Measurements from ENCODE around the gene RBCK1. TPM values are rescaled to one million over a fixed set of nuclear protein-coding genes. Genes with fewer than 3 reads are reported as not detected.

The RBCK1 gene
- total and polyA plus RNA-seq, 2 of the 4 experiments (the other 2 are of a cell fraction), result 29.9 to 84.2 TPM

DNA sequence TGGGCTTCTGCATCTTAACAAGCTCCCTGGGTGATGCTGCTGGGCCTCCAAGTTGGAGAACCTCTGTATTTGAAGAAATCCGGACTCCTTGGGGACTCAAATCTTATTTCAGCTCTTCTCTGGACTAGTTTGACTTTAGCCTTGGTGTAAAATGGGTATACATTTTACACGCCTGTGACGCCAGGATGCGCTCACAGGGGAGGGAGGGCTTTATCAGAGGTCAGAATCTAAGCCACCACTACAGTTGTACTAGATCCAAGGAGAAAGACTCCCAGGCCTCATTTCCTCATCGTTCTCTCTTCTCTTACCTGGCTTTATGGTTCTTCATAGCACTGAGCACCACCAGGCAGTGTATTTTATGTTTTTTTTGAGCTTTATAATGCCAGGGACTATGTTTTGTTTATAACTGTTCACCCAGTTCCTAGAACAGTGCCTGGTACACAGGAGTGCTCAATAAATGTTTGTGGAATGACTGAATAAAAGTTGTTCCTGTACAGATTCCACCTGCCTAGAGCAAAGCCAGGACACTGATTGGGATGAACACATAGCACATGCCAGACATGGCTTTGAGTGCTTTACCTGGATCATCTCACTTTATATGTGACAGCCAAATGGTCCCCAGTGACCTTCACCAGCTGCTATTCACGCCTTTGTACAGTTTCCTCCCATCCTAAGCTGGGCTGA is 5.1 kb upstream of the RBCK1 start:
- Histone ChIP-seq H2BK120ac (ENCODE audit: low read depth, low read length) (peak overlapping the region; percentile 76), H3K23ac (ENCODE audit: low read depth, low read length) (no peak overlapping the region), H2AFZ (replicated peaks; ENCODE audit: low read length, poor library complexity) (no peak overlapping the region), H2AK5ac (ENCODE audit: low read depth, low read length) (no peak overlapping the region; the same call in 1 of the 2 replicates), H3K18ac (ENCODE audit: low read depth, low read length) (no peak overlapping the region), H3K4me3 (ENCODE audit: insufficient read depth, low read depth, low read length) (no peak overlapping the region), H3K9me3 (ENCODE audit: control insufficient read depth, insufficient read depth, low read length) (0 out of 2 replicates have a peak, but pooled peaks cover 3% of the 10 kb centered on the region), H3K4me2 (ENCODE audit: low read depth, low read length) (no peak overlapping the region), H4K20me1 (ENCODE audit: insufficient read depth, low read length) (no peaks in the 10 kb centered on the region), H3K56ac (ENCODE audit: extremely low read depth, insufficient read depth, low read length) (no peak overlapping the region), H3K9ac (ENCODE audit: low read depth, low read length) (no peak overlapping the region), H3K27ac (ENCODE audit: insufficient read depth, low read length) (no peak overlapping the region), H3K14ac (replicated peaks; ENCODE audit: low read depth, low read length) (no peak overlapping the region), H4K5ac (ENCODE audit: low read depth, low read length) (no peak overlapping the region), H3K27me3 (ENCODE audit: control insufficient read depth, insufficient read depth, low read length) (no peaks in the 10 kb centered on the region), H4K91ac (ENCODE audit: insufficient read depth, low read depth, low read length) (peak overlapping the region; percentile 45; the same call in 1 of the 2 replicates), H2BK5ac (ENCODE audit: low read depth, low read length, poor library complexity, severe bottlenecking) (no peak overlapping the region), H3K36me3 (ENCODE audit: control insufficient read depth, insufficient read depth, low read length) (peaks cover 4% of the 10 kb centered on the region), H4K8ac (ENCODE audit: low read depth in 2 of 2, low read length in 2 of 2) (no peak overlapping the region; a peak in 1 of 4 replicates), H2AK9ac (replicated peaks; ENCODE audit: low read depth, low read length, poor library complexity) (no peak overlapping the region), H2BK20ac (ENCODE audit: low read depth, low read length) (peak overlapping the region; percentile 52; the same call in 1 of the 2 replicates), H3K4ac (ENCODE audit: low read depth, low read length) (no peak overlapping the region), H3K79me1 (ENCODE audit: low read depth in 1 of 2, low read length in 2 of 2) (no peaks in the 10 kb centered on the region), H3K9me1 (ENCODE audit: insufficient read depth, low read length) (no peaks in the 10 kb centered on the region; the same call in 1 of the 2 replicates), H2BK15ac (ENCODE audit: low read depth, low read length) (no peak overlapping the region; the same call in 2 of the 3 replicates), H3K4me1 (ENCODE audit: control insufficient read depth, insufficient read depth, low read length) (peaks cover 8% of the 10 kb centered on the region)
- no TSS peak for BruUV-seq (replicated peaks)
- TF ChIP-seq RCOR1 (IDR thresholded peaks at IDR 0.05; ENCODE audit: insufficient replicate concordance, low read length) (no peak), FOS (IDR thresholded peaks at IDR 0.05; ENCODE audit: low read depth, low read length) (no peak), CEBPB (IDR thresholded peaks at IDR 0.05; ENCODE audit: low read depth, low read length) (no peak), MAFK (IDR thresholded peaks at IDR 0.05; ENCODE audit: low read depth, low read length) (no peak), RFX5 (IDR thresholded peaks at IDR 0.05; ENCODE audit: low read depth, low read length) (no peak), BHLHE40 (IDR thresholded peaks at IDR 0.05; ENCODE audit: low read depth, low read length) (no peak), POLR2A (IDR thresholded peaks at IDR 0.05; ENCODE audit: low read depth, low read length) (no peak)
- TF ChIP-seq, protein P1, sequence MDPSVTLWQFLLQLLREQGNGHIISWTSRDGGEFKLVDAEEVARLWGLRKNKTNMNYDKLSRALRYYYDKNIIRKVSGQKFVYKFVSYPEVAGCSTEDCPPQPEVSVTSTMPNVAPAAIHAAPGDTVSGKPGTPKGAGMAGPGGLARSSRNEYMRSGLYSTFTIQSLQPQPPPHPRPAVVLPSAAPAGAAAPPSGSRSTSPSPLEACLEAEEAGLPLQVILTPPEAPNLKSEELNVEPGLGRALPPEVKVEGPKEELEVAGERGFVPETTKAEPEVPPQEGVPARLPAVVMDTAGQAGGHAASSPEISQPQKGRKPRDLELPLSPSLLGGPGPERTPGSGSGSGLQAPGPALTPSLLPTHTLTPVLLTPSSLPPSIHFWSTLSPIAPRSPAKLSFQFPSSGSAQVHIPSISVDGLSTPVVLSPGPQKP (IDR thresholded peaks at IDR 0.05; ENCODE audit: borderline replicate concordance, low read depth, low read length), result no peak
- TF ChIP-seq, protein P2, sequence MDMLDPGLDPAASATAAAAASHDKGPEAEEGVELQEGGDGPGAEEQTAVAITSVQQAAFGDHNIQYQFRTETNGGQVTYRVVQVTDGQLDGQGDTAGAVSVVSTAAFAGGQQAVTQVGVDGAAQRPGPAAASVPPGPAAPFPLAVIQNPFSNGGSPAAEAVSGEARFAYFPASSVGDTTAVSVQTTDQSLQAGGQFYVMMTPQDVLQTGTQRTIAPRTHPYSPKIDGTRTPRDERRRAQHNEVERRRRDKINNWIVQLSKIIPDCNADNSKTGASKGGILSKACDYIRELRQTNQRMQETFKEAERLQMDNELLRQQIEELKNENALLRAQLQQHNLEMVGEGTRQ (IDR thresholded peaks at IDR 0.05; ENCODE audit: low read depth, low read length), result no peak
- TF ChIP-seq, protein P3, sequence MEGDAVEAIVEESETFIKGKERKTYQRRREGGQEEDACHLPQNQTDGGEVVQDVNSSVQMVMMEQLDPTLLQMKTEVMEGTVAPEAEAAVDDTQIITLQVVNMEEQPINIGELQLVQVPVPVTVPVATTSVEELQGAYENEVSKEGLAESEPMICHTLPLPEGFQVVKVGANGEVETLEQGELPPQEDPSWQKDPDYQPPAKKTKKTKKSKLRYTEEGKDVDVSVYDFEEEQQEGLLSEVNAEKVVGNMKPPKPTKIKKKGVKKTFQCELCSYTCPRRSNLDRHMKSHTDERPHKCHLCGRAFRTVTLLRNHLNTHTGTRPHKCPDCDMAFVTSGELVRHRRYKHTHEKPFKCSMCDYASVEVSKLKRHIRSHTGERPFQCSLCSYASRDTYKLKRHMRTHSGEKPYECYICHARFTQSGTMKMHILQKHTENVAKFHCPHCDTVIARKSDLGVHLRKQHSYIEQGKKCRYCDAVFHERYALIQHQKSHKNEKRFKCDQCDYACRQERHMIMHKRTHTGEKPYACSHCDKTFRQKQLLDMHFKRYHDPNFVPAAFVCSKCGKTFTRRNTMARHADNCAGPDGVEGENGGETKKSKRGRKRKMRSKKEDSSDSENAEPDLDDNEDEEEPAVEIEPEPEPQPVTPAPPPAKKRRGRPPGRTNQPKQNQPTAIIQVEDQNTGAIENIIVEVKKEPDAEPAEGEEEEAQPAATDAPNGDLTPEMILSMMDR (conservative IDR thresholded peaks at IDR 0.05; ENCODE audit: low read depth, low read length), result no peak
- WGBS, 2 experiments (ENCODE audit: extremely low coverage in 2 of 2, insufficient read length in 1 of 2), result no CpG with 5 or more reads among the region's 6 CpGs
- intact Hi-C loops (cut with micrococcal nuclease) (no loop called here), dilution Hi-C loops (cut with HindIII; ENCODE audit: low sequenced_read_pairs, unreplicated experiment) (no loop called here), in situ Hi-C loops (cut with MboI; ENCODE audit: low sequenced_read_pairs) (no loop called here)
- CTCF ChIA-PET, result no interaction called here
- ATAC-seq (ENCODE audit: low read depth), result no peak
- POLR2A ChIA-PET (ENCODE audit: unreplicated experiment), result interaction anchor here (0.6 kb wide), 1 partner anchor 54 kb away, joined by 7 read pairs; no protein-coding TSS in a partner anchor
- no peak for DNase-seq

Data from IMR-90 (cell line).